AML-193 (cell line): ENCODE data around the gene ARHGAP24.
"Not testable (repeated sequence)": the region's sequence is repeated elsewhere in the genome, so short reads cannot be mapped to it uniquely, and the experiment has no call there.

Experiments
- DNase-seq, 2 experiments: peaks; one replicate each; lab custom pipeline; 2025; lab: John Stamatoyannopoulos, UW

ARHGAP24 gene

DNA sequence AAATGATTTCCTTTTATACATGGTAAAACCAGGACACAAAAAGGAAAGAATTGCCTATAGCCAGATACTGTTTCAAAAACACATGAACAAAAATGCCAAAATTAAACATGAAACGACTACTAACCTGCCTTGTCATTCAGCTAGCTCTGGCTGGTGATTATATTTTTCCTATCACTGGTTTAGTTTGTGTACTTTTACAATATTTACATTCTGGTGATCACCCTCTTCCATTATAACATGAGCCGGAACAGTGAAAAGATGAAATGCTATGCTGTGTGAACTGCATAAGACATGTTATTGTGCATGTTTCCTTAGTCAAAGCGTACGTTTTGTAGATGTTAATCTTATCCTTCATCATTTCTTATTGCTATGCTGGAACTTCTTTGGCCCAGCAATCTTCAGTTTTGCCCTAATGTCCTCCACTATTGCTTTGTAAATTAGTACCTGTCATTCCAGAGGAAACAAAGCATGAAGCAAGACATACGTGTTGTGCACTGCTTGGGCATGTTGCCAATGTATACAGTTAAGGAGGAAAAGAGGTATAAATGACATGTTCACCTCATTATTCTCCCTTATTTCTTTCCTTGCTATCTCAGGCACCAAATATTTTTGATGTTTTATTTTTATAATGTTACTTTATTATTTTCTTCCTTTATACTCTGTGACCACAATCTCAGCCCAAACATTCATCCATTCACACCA is 386.3 kb downstream of the ARHGAP24 start:
- DNase-seq = no peak

DNA sequence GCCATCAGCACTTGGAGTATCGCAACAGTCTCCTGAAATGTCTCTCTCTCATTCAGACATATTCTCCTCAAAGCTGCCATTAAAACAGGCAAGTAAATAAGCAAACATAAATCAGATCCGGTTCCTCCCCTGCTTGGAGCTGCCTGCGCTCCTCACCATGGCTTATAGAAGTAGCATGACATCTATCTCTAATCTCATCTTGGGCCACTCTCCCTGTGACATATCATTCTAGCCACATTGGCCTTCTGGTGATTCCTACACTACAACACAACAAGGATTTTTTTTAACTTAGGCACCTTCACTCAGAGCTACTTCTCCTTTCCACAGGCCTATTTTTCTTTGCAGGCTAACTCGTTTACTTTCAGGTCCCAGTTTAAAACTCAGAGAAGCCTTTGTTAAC is 387.9 kb downstream of the ARHGAP24 start:
- no peak for DNase-seq

GRCh38 chr4:85864259-85865205 is 389.6 kb downstream of the ARHGAP24 start:
- no peak for DNase-seq

GRCh38 chr4:85865256-85865655 is 390.3 kb downstream of the ARHGAP24 start:
- DNase-seq = no peak

DNA sequence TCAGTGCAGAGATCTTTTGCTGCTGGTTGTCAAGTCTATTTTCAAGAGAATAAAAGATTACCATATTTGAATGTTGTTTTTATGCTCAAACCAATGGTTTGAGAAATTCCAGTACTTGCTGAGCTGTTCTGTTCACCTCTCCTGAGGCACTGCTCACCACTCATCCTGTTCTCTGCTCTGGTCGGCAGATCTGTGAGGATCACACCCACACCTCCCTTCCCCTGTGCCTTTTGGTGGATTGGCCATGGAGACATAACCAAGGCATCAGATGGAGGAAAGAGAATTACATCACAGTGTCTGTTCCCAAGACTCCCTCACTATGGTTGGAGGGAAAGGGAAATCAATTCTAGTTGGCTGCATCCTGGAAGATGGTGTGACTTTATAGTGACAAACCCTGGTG is 391.6 kb downstream of the ARHGAP24 start:
- DNase-seq = no peak

- no peak for DNase-seq
These were observed 392.3 kb downstream of the ARHGAP24 start for GRCh38 chr4:85867271-85867670.

GRCh38 chr4:85869181-85869580 is 394.2 kb downstream of the ARHGAP24 start:
- DNase-seq = no peak

DNA sequence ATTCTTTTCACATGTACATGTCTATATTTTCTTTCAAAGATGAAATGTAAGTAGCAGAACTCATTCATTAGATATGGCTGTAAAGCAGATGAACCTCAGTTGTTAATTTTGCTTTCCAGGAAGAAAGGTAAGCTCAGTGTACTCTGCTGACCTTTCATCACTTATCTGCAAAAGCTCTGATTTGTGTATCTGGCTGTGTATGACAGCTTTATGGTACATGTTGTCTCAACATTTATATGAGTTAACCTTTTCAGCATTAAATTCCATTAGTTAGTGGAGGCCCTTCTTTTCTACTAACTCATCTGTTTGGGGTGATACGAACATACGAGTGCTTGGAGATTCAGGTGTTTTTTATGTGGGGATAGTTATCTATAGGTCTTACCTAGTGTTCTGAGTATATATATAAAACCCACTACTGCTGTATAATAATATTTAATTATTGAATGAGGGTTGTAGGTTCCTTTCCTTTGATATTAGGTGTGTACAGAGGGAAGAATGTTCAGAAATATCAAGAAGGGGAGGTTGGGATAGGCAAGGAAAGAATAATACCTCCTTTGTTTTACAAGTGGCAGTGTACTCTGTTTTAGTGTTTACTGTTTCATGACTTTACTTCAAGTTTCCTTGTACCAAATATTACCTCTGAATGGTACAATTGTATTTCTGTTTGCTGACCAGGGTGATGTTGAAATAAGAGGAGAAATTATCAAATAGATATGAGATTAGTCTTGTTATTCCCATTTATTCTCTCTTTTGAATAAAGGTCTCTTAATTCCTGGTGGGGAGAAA is 395.5 kb downstream of the ARHGAP24 start:
- DNase-seq = no peak

DNA sequence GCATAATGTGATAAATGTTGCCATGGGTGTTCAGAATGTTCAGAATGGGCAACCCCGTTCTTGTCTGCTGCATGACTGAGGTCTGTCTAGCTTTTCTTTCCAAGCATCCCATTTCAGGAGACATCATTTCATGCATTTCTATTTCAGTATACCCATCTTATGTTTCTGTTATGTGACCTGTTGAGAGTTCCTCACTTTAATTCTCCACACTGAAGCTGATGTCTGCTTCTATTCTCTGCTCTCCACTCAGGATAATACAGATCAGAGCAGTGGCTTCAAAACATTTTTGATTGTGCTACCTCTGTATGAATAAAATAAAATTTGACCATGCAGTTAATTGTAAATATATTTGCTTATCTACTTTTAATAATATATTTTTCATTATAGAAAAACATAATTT is 398.6 kb downstream of the ARHGAP24 start:
- DNase-seq = no peak

- no peak for DNase-seq
These were observed 404.6 kb downstream of the ARHGAP24 start for GRCh38 chr4:85879518-85879917.

- DNase-seq = no peak
These were observed 408.2 kb downstream of the ARHGAP24 start for GRCh38 chr4:85883180-85883579.

DNA sequence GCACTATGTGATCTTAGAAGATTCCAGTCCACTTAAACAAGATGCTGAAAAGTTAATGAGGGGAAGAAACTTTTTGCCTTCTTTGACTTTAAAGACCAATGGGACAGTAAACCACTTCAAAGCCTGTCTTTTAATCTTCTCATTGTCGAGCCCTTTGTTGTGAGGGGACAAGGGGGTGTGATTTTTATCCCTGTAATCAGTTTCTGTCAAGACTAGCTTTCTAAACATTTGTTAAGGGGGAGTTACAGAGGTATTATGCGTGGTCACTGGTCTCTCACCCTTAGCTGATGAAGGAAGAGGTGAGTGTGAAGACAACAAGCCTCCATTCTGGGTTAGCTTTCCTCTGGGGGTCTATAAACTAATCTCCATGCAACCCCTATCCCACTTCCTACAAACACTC is 409.3 kb downstream of the ARHGAP24 start:
- DNase-seq = no peak

DNA sequence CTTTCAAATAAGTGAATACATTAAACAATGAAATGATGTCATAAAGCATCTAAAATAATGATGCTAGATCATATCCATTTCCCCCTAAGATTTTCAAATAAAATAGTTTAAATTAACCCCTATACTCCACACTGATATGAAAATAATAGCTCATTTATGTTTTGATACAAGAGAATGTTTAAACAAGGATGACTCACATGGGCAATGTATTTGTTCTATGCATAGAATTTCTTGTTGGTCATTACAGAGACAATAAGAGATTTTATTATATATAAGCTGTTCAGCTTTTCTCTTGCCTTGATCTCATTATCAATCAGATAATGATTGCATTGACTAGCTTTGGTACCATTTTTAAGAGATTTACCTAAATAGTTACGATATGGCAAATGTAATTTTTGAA is 411.7 kb downstream of the ARHGAP24 start:
- DNase-seq = no peak

- no peak for DNase-seq
These were observed 414.4 kb downstream of the ARHGAP24 start for GRCh38 chr4:85889314-85889713.

GRCh38 chr4:85895755-85896154 is 420.8 kb downstream of the ARHGAP24 start:
- DNase-seq = no peak

- DNase-seq = no peak
These were observed 423.3 kb downstream of the ARHGAP24 start for GRCh38 chr4:85898231-85898630.

DNA sequence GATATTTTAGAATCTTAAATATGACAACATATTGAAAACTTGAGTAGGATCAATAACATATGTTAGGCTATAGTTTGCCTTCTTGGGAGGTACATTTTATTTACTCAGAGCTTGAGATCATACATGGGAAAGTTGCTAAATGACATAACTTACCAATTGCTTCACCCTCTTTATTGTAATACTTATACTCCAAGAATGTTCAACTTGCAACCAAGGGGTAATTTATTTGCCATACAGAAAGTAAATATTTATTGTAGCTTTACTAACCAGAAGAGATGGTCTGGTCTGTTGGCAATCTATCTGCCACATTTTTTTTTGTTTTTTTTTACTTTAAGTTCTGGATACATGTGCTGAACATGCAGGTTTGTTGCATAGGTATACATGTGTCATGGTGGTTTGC is 426.6 kb downstream of the ARHGAP24 start:
- no peak for DNase-seq

GRCh38 chr4:85902647-85903046 is 427.7 kb downstream of the ARHGAP24 start:
- not testable (repeated sequence) for DNase-seq

GRCh38 chr4:85905761-85906160 is 430.8 kb downstream of the ARHGAP24 start:
- no peak for DNase-seq

- no peak for DNase-seq
These were observed 432.1 kb downstream of the ARHGAP24 start for GRCh38 chr4:85907001-85907400.

DNA sequence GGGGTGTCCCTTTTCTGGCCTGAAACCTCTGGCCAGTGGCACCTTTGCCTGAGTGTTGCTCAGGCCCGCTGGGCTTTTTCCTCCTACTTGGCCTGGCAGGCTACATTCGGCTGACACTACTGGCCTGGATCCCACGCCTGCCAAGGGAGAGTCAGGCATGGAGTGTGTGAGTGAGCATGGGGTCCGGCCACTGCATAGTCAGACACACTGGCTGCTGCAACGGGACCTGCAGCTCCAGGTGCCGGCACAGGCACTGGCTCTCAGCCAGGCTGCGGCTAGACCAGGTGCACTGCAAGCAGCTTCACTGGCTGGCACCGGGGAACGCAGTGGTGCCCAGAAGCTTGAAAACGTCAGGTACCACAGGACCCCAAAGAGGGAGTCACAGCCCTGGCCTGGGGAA is 434.9 kb downstream of the ARHGAP24 start:
- DNase-seq = no peak

GRCh38 chr4:85910985-85911384 is 436.0 kb downstream of the ARHGAP24 start:
- no peak for DNase-seq
